CD8-positive, alpha-beta memory T cell (primary cell): ENCODE results near the gene RSL1D1. TPM values are rescaled to one million over a fixed set of nuclear protein-coding genes. Genes with fewer than 3 reads are reported as not detected.
A peak's percentile ranks its signal among the peaks of the same experiment; 100 is the strongest.

Experiments
- CTCF ChIA-PET: fragments of 350-600 bp; sonication (Branson Sonifier 250); formaldehyde crosslinking; loops from one replicate; lab custom pipeline; 2021; ENCODE audit warnings: antibody characterized with exemption; lab: Charles Lee
- POLR2A ChIA-PET: fragments of 350-600 bp; sonication (Branson Sonifier 250); formaldehyde crosslinking; loops from one replicate; lab custom pipeline; 2021; ENCODE audit warnings: antibody characterized with exemption; lab: Charles Lee
- DNase-seq, 5 donors: peaks; one replicate each; pipeline versions ENCODE4 v3.0.0 to v3.0.0-alpha.2; 2020 to 2022; ENCODE audit warnings: mixed read lengths in 1 of 5
- H3K27ac ChIP-seq: one replicate; pipeline ENCODE4 v1.7.0; 2013; ENCODE audit warnings: low read depth, mild to moderate bottlenecking, low read length, moderate library complexity
- H3K27me3 ChIP-seq: 2 replicates; pipeline ENCODE4 v1.7.0; 2013; ENCODE audit warnings: low read length, mild to moderate bottlenecking; ENCODE audit not compliant: insufficient read depth, poor library complexity, severe bottlenecking
- H3K36me3 ChIP-seq: 2 replicates; pipeline ENCODE4 v1.7.0; 2013; ENCODE audit warnings: mild to moderate bottlenecking, low read length, moderate library complexity; ENCODE audit not compliant: insufficient read depth
- H3K4me1 ChIP-seq: 2 replicates; pipeline ENCODE4 v1.7.0; 2013; ENCODE audit warnings: mild to moderate bottlenecking, low read length, moderate library complexity; ENCODE audit not compliant: insufficient read depth
- H3K4me3 ChIP-seq: 2 replicates; pipeline ENCODE4 v1.7.0; 2013; ENCODE audit warnings: mild to moderate bottlenecking, low read length
- H3K9me3 ChIP-seq: 2 replicates; pipeline ENCODE4 v1.7.0; 2013; ENCODE audit warnings: mild to moderate bottlenecking, low read length
- H3K27ac Mint-ChIP-seq, 8 donors: one replicate each; pipeline ENCODE4 v1.8.0; 2020 to 2021; ENCODE audit warnings: mixed read lengths in 8 of 8, mild to moderate bottlenecking in 6 of 8, inconsistent platforms in 3 of 8, moderate library complexity in 3 of 8
- H3K27me3 Mint-ChIP-seq, 2 donors: one replicate each; pipeline ENCODE4 v1.8.0; 2020 to 2021; ENCODE audit warnings: mixed read lengths in 2 of 2, mild to moderate bottlenecking in 1 of 2, moderate library complexity in 1 of 2
- H3K36me3 Mint-ChIP-seq, 3 donors: one replicate each; pipeline ENCODE4 v1.8.0; 2020 to 2021; ENCODE audit warnings: mixed read lengths in 3 of 3, inconsistent platforms in 1 of 3, mild to moderate bottlenecking in 1 of 3
- H3K4me1 Mint-ChIP-seq, 3 donors: one replicate each; pipeline ENCODE4 v1.8.0; 2020 to 2021; ENCODE audit warnings: mixed read lengths in 3 of 3, inconsistent platforms in 1 of 3, mild to moderate bottlenecking in 1 of 3
- H3K4me3 Mint-ChIP-seq, 7 donors: one replicate each; pipeline ENCODE4 v1.8.0; 2020 to 2021; ENCODE audit warnings: mixed read lengths in 7 of 7, mild to moderate bottlenecking in 6 of 7, moderate library complexity in 4 of 7, inconsistent platforms in 2 of 7
- H3K9me3 Mint-ChIP-seq, 5 donors: one replicate each; pipeline ENCODE4 v1.8.0; 2020 to 2022; ENCODE audit warnings: mixed read lengths in 5 of 5, mild to moderate bottlenecking in 3 of 5, moderate library complexity in 2 of 5, inconsistent platforms in 1 of 5
- polyA plus RNA-seq: library from polyadenylated mRNA; unstranded; fragments of 300-500 nt; fragmentation: Illumina TruSeq; gene quantifications from one replicate; pipeline ENCODE4 v1.2.3, GENCODE V29; 2021
- total RNA-seq, 2 experiments: library from RNA; stranded (reverse); gene quantifications; one replicate each; pipeline ENCODE4 v1.2.3, GENCODE V29; 2021

RSL1D1 gene
- total and polyA plus RNA-seq, 3 experiments from 2014 or later, result 265 to 362 (median 355) TPM

- Histone ChIP-seq H3K4me3 (no peak overlapping the region), H3K9me3 (no peaks in the 10 kb centered on the region), H3K27me3 (no peaks in the 10 kb centered on the region), H3K36me3 (peaks cover 5% of the 10 kb centered on the region), H3K27ac (no peak overlapping the region), H3K4me1 (no peaks in the 10 kb centered on the region)
- H3K36me3 Mint-ChIP-seq, result peaks cover 0 to 49% (median 8%) of the 10 kb centered on the region in 3 donors
- DNase-seq, result no peak
- ChIA-PET POLR2A (no interaction called here), CTCF (interaction anchor here (0.6 to 2.1 kb wide), 2 partner anchors 15 to 200 kb away, joined by 3 to 5 read pairs; no protein-coding TSS in a partner anchor)
- peak overlapping the region in 1 of 7 donors; percentile 23 for H3K4me3 Mint-ChIP-seq
- no peaks in the 10 kb centered on the region for H3K27me3 Mint-ChIP-seq
- peak overlapping the region in 2 of 8 donors; percentile 29 to 58 for H3K27ac Mint-ChIP-seq
- peaks cover 1 to 16% (median 14%) of the 10 kb centered on the region in 3 donors for H3K4me1 Mint-ChIP-seq
- H3K9me3 Mint-ChIP-seq, result no peaks in the 10 kb centered on the region
These were observed 17.2 kb upstream of the RSL1D1 start for GRCh38 chr16:11868412-11868980.

GRCh38 chr16:11862489-11862888, 11.1 kb upstream of the RSL1D1 start:
- Mint-ChIP-seq H3K27me3 (no peaks in the 10 kb centered on the region), H3K4me1 (peaks cover 6 to 32% (median 19%) of the 10 kb centered on the region in 3 donors), H3K27ac (no peak overlapping the region), H3K36me3 (peaks cover 0 to 6% (median 5%) of the 10 kb centered on the region in 3 donors), H3K9me3 (no peaks in the 10 kb centered on the region), H3K4me3 (no peak overlapping the region)
- POLR2A ChIA-PET, result no interaction called here
- no peak for DNase-seq
- no peaks in the 10 kb centered on the region for H3K4me1 ChIP-seq
- H3K36me3 ChIP-seq, result no peaks in the 10 kb centered on the region
- no peak overlapping the region for H3K4me3 ChIP-seq
- no peak overlapping the region for H3K27ac ChIP-seq
- CTCF ChIA-PET, result no interaction called here
- no peaks in the 10 kb centered on the region for H3K27me3 ChIP-seq
- no peaks in the 10 kb centered on the region for H3K9me3 ChIP-seq

- no peaks in the 10 kb centered on the region for H3K9me3 Mint-ChIP-seq
- Histone ChIP-seq H3K4me1 (peaks cover 24% of the 10 kb centered on the region), H3K36me3 (no peaks in the 10 kb centered on the region), H3K4me3 (no peak overlapping the region), H3K27ac (no peak overlapping the region), H3K9me3 (no peaks in the 10 kb centered on the region), H3K27me3 (no peaks in the 10 kb centered on the region)
- POLR2A ChIA-PET, result no interaction called here
- CTCF ChIA-PET, result no interaction called here
- no peaks in the 10 kb centered on the region for H3K27me3 Mint-ChIP-seq
- H3K4me1 Mint-ChIP-seq, result peaks cover 25 to 48% (median 46%) of the 10 kb centered on the region in 3 donors
- peak overlapping the region in 1 of 7 donors; percentile 61 for H3K4me3 Mint-ChIP-seq
- H3K36me3 Mint-ChIP-seq, result peaks cover 0 to 10% (median 10%) of the 10 kb centered on the region in 3 donors
- H3K27ac Mint-ChIP-seq, result peak overlapping the region in 2 of 8 donors; percentile 8 to 13
- DNase-seq, result no peak
These were observed 5.8 kb upstream of the RSL1D1 start for GRCh38 chr16:11857161-11857560.

GRCh38 chr16:11852092-11852809, 909 bp upstream of the RSL1D1 start:
- peak overlapping the region; percentile 87 for H3K27ac ChIP-seq
- peaks cover 49% of the 10 kb centered on the region for H3K4me1 ChIP-seq
- no peaks in the 10 kb centered on the region for H3K9me3 Mint-ChIP-seq
- CTCF ChIA-PET, result interaction anchor here (2.0 kb wide), 1 partner anchor 55 kb away, joined by 7 read pairs; the partner anchor contains the start of gene ZC3H7A
- H3K36me3 ChIP-seq, result peaks cover 14% of the 10 kb centered on the region
- no peaks in the 10 kb centered on the region for H3K27me3 Mint-ChIP-seq
- no peak for DNase-seq
- peak overlapping the region; percentile 94 to 99 (median 97) for H3K4me3 Mint-ChIP-seq
- POLR2A ChIA-PET, result interaction anchor here (1.7 kb wide), 1 partner anchor 63 kb away, joined by 5 read pairs; the partner anchor contains the start of gene GSPT1
- H3K9me3 ChIP-seq, result no peaks in the 10 kb centered on the region
- peak overlapping the region; percentile 95 for H3K4me3 ChIP-seq
- peaks cover 0 to 42% (median 12%) of the 10 kb centered on the region in 3 donors for H3K36me3 Mint-ChIP-seq
- no peaks in the 10 kb centered on the region for H3K27me3 ChIP-seq
- H3K4me1 Mint-ChIP-seq, result peaks cover 49 to 80% (median 77%) of the 10 kb centered on the region in 3 donors
- H3K27ac Mint-ChIP-seq, result peak overlapping the region; percentile 94 to 99 (median 97)

- H3K4me1 ChIP-seq, result peaks cover 37% of the 10 kb centered on the region
- H3K27me3 ChIP-seq, result no peaks in the 10 kb centered on the region
- no peaks in the 10 kb centered on the region for H3K9me3 Mint-ChIP-seq
- POLR2A ChIA-PET, result no interaction called here
- no peak overlapping the region for H3K4me3 ChIP-seq
- H3K27ac Mint-ChIP-seq, result peak overlapping the region in 5 of 8 donors; percentile 34 to 91 (median 57)
- peak overlapping the region in 5 of 7 donors; percentile 57 to 77 (median 69) for H3K4me3 Mint-ChIP-seq
- peaks cover 6 to 67% (median 20%) of the 10 kb centered on the region in 3 donors for H3K36me3 Mint-ChIP-seq
- H3K27ac ChIP-seq, result no peak overlapping the region
- peaks cover 34 to 61% (median 60%) of the 10 kb centered on the region in 3 donors for H3K4me1 Mint-ChIP-seq
- no peak for DNase-seq
- CTCF ChIA-PET, result interaction anchor here (1.5 kb wide), 1 partner anchor 52 kb away, joined by 5 read pairs; the partner anchor contains the start of gene ZC3H7A
- no peaks in the 10 kb centered on the region for H3K27me3 Mint-ChIP-seq
- H3K9me3 ChIP-seq, result no peaks in the 10 kb centered on the region
- H3K36me3 ChIP-seq, result peaks cover 43% of the 10 kb centered on the region
These were observed 2.5 kb downstream of the RSL1D1 start for GRCh38 chr16:11848842-11849241.

GRCh38 chr16:11844499-11844898, 6.8 kb downstream of the RSL1D1 start:
- H3K27ac Mint-ChIP-seq, result peak overlapping the region in 1 of 8 donors; percentile 52
- CTCF ChIA-PET, result no interaction called here
- no peaks in the 10 kb centered on the region for H3K9me3 ChIP-seq
- no peaks in the 10 kb centered on the region for H3K27me3 ChIP-seq
- H3K36me3 Mint-ChIP-seq, result peaks cover 6 to 85% (median 27%) of the 10 kb centered on the region in 3 donors
- H3K4me3 Mint-ChIP-seq, result no peak overlapping the region
- no peak overlapping the region for H3K4me3 ChIP-seq
- no peaks in the 10 kb centered on the region for H3K9me3 Mint-ChIP-seq
- H3K36me3 ChIP-seq, result peaks cover 73% of the 10 kb centered on the region
- DNase-seq, result no peak
- H3K4me1 ChIP-seq, result peaks cover 12% of the 10 kb centered on the region
- POLR2A ChIA-PET, result no interaction called here
- peaks cover 14 to 35% (median 29%) of the 10 kb centered on the region in 3 donors for H3K4me1 Mint-ChIP-seq
- H3K27me3 Mint-ChIP-seq, result no peaks in the 10 kb centered on the region
- no peak overlapping the region for H3K27ac ChIP-seq

- POLR2A ChIA-PET, result no interaction called here
- Mint-ChIP-seq H3K27ac (no peak overlapping the region), H3K27me3 (no peaks in the 10 kb centered on the region), H3K36me3 (peaks cover 6 to 81% (median 27%) of the 10 kb centered on the region in 3 donors), H3K4me1 (peaks cover 10 to 29% (median 22%) of the 10 kb centered on the region in 3 donors), H3K9me3 (no peaks in the 10 kb centered on the region), H3K4me3 (no peak overlapping the region)
- H3K4me1 ChIP-seq, result peaks cover 8% of the 10 kb centered on the region
- CTCF ChIA-PET, result no interaction called here
- H3K4me3 ChIP-seq, result no peak overlapping the region
- H3K27me3 ChIP-seq, result no peaks in the 10 kb centered on the region
- DNase-seq, result no peak
- no peak overlapping the region for H3K27ac ChIP-seq
- peaks cover 68% of the 10 kb centered on the region for H3K36me3 ChIP-seq
- no peaks in the 10 kb centered on the region for H3K9me3 ChIP-seq
These were observed 7.5 kb downstream of the RSL1D1 start for GRCh38 chr16:11843861-11844260.

- H3K9me3 ChIP-seq, result no peaks in the 10 kb centered on the region
- H3K27me3 ChIP-seq, result no peaks in the 10 kb centered on the region
- ChIA-PET POLR2A (interaction anchor here (0.6 to 0.7 kb wide), 2 partner anchors 32 to 312 kb away, joined by 3 to 4 read pairs; no protein-coding TSS in a partner anchor), CTCF (no interaction called here)
- peaks cover 6 to 82% (median 27%) of the 10 kb centered on the region in 3 donors for H3K36me3 Mint-ChIP-seq
- H3K27ac Mint-ChIP-seq, result peak overlapping the region in 1 of 8 donors; percentile 15
- H3K4me3 ChIP-seq, result no peak overlapping the region
- H3K4me1 Mint-ChIP-seq, result peaks cover 8 to 24% (median 17%) of the 10 kb centered on the region in 3 donors
- DNase-seq, result no peak
- H3K27me3 Mint-ChIP-seq, result no peaks in the 10 kb centered on the region
- H3K4me1 ChIP-seq, result peaks cover 2% of the 10 kb centered on the region
- H3K9me3 Mint-ChIP-seq, result no peaks in the 10 kb centered on the region
- no peak overlapping the region for H3K4me3 Mint-ChIP-seq
- peaks cover 61% of the 10 kb centered on the region for H3K36me3 ChIP-seq
- no peak overlapping the region for H3K27ac ChIP-seq
These were observed 8.1 kb downstream of the RSL1D1 start for GRCh38 chr16:11843206-11843605.
